Fibroblast of villous mesenchyme (primary cell): ENCODE measurements around the gene IL11. TPM values are rescaled to one million over a fixed set of nuclear protein-coding genes. Genes with fewer than 3 reads are reported as not detected.
A peak's percentile ranks its signal among the peaks of the same experiment; 100 is the strongest.
"Not testable (repeated sequence)": the region's sequence is repeated elsewhere in the genome, so short reads cannot be mapped to it uniquely, and the experiment has no call there.

Experiments used
- DNase-seq: peaks from one replicate; pipeline ENCODE4 v3.0.0-alpha.2; 2010; ENCODE audit warnings: low read depth
- H3K4me3 ChIP-seq: 2 replicates; pipeline ENCODE4 v1.5.1; 2011; ENCODE audit warnings: low read depth, mild to moderate bottlenecking, low read length
- total RNA-seq: library from RNA; depleted of rRNA; stranded (reverse); fragments of >200 nt; gene quantifications from 2 replicates; pipeline ENCODE4 v1.2.3, GENCODE V29; 2012
- TF ChIP-seq, protein P1 (sequence below): IDR thresholded peaks from 2 replicates; pipeline ENCODE4 v1.5.1; 2012; ENCODE audit warnings: low read depth, mild to moderate bottlenecking, low read length; ENCODE audit not compliant: insufficient read depth

IL11 gene
- total RNA-seq, 1 donor, result 3.0 TPM

DNA sequence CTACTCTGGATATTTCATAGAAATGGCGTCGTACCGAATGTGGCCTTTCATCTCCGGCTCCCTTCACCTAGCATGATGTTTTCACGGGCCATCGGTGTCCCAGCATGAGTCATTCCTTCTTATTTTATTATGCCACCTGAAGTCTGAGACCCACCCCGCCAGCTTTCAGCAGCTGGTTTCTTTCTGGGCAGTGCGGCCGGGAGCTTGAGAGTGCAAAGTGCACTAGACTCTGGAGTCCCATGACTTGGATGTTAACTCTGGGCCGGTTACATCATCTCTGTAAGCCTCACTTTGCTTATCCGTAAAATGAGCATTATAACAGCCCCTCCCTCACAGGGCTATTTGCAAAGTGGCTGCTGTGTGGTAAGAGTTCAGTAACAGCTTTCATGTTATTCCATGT is 36.4 kb downstream of the IL11 start:
- TF ChIP-seq, protein P1, sequence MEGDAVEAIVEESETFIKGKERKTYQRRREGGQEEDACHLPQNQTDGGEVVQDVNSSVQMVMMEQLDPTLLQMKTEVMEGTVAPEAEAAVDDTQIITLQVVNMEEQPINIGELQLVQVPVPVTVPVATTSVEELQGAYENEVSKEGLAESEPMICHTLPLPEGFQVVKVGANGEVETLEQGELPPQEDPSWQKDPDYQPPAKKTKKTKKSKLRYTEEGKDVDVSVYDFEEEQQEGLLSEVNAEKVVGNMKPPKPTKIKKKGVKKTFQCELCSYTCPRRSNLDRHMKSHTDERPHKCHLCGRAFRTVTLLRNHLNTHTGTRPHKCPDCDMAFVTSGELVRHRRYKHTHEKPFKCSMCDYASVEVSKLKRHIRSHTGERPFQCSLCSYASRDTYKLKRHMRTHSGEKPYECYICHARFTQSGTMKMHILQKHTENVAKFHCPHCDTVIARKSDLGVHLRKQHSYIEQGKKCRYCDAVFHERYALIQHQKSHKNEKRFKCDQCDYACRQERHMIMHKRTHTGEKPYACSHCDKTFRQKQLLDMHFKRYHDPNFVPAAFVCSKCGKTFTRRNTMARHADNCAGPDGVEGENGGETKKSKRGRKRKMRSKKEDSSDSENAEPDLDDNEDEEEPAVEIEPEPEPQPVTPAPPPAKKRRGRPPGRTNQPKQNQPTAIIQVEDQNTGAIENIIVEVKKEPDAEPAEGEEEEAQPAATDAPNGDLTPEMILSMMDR, result no peak
- no peak overlapping the region for H3K4me3 ChIP-seq
- peak; percentile 32 for DNase-seq

DNA sequence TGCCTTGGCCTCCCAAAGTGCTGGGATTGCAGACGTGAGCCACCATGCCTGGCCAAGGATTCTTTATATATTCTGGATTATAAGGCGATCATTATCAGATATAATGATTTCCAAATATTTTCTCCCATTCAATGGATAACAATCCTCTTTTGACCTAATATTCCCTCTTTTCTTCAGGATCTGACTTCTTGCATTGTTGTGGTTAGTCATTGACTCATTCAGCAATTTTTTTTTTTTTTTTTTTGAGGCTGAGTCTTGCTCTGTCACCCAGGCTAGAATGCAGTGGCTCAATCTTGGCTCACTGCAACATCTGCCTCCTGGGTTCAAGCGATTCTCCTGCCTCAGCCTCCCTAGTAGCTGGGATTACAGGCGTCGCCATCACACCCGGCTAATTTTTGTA is 40.5 kb downstream of the IL11 start:
- not testable (repeated sequence) for H3K4me3 ChIP-seq, DNase-seq

- not testable (repeated sequence) for H3K4me3 ChIP-seq, DNase-seq
Observed at GRCh38 chr19:55328774-55329318, 41.4 kb downstream of the IL11 start.

DNA sequence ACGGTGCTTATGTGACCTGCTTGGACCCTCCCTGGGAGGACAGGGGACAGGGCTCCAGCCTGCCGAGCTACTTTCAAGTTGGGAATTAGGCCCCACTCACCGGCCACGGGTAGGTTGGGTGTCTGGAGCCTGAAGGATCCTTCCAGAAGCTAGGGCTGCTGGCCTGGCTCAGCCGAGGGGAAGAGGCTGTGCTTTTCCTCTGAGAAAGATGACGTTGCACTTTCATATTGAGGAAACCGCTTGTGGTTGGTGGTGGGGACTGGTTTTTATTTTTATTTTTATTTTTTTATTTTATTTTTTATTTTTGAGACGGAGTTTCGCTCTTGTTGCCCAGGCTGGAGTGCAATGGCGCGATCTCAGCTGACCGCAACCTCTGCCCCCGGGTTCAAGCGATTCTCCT is 45.1 kb downstream of the IL11 start, which contains the start of gene TMEM150B:
TSS of gene TMEM150B (minus strand) at position 170 of the 400 bp plus-strand sequence. CDS start 4,305 bp downstream, outside the sequence.
- DNase-seq, result no peak
- no peak within 1 kb of the TSS for H3K4me3 ChIP-seq
- TF ChIP-seq, protein P1, result no peak

DNA sequence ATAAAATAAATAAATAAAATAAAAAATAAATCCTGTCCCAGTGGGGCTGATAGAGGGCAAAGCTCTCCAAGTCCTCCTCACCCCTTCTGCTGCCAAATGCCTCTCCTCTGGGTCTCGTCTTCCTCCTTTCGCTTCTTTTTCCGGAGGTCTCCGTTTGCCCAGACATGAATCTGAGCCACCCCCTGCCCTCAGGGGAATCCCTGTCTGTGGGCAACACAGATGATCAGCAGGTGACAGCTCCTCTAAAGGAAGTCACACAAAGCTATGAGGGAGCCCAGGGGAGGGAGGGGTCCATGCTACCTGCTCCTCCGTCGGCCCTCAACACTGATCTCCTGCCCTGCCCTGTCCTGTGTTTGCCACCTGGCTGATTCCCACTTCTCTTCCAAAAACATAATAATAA is 45.6 kb downstream of the IL11 start:
- H3K4me3 ChIP-seq, result no peak overlapping the region
- TF ChIP-seq, protein P1, result no peak
- no peak for DNase-seq

GRCh38 chr19:55322204-55322885 is 47.9 kb downstream of the IL11 start:
- no peak for DNase-seq
- TF ChIP-seq, protein P1, result no peak
- H3K4me3 ChIP-seq, result no peak overlapping the region

DNA sequence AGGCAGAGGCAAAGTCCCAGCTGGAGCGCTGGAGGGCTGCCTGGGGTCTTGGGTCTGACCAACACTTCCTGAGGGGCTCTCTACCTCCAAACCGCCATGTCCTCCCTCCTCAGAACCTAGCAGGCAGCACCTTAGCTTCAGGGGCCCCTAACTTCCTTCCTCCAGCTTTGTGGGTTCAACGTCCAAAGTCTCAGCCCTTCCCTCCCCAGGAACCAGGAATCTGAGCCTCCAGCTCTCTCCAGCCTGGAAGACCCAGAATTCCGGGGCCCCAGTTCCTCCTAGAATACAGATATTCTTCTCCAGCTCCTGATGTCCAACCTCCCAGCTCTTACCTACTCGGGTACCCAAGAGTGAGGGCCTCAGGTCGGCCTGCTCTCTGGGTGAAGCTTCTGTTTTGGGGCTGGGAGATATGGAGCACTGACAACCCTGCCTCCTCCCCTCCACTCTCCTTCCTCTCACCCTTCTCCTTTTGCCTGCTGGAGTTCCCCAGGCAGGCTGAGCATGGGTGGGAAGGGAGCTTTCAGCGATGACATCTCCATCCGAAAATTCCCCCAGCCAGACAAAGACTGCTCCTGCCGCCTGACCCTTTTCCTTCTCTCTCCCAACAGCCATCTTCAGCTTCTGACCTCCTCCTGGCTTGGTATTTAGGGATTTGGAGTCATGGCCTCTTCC is 48.7 kb downstream of the IL11 start:
- TF ChIP-seq, protein P1, result no peak
- no peak overlapping the region for H3K4me3 ChIP-seq
- no peak for DNase-seq
